Spinal cord (tissue), 10 donors: ENCODE data around the gene SRD5A1. TPM values are rescaled to one million over a fixed set of nuclear protein-coding genes. Genes with fewer than 3 reads are reported as not detected.

Source experiments
- DNase-seq, 6 donors: peaks; one replicate each; pipeline versions ENCODE4 v3.0.0 to v3.0.0-alpha.2; 2013 to 2015; ENCODE audit warnings: low spot score in 6 of 6, low read depth in 4 of 6
- H3K27ac ChIP-seq: one replicate; pipeline ENCODE4 v1.5.1; 2013; ENCODE audit warnings: low read depth, low read length, control low read depth
- H3K27me3 ChIP-seq: one replicate; pipeline ENCODE4 v1.6.1; 2013; ENCODE audit warnings: low read length; ENCODE audit not compliant: control insufficient read depth, insufficient read depth
- H3K36me3 ChIP-seq: one replicate; pipeline ENCODE4 v1.6.1; 2013; ENCODE audit warnings: low read length; ENCODE audit not compliant: control insufficient read depth, insufficient read depth
- H3K4me1 ChIP-seq: one replicate; pipeline ENCODE4 v1.6.1; 2013; ENCODE audit warnings: low read length; ENCODE audit not compliant: control insufficient read depth, insufficient read depth
- H3K4me3 ChIP-seq: one replicate; pipeline ENCODE4 v1.5.1; 2013; ENCODE audit warnings: low read depth, low read length, control low read depth
- H3K9me3 ChIP-seq: one replicate; pipeline ENCODE4 v1.6.1; 2013; ENCODE audit warnings: low read length; ENCODE audit not compliant: control insufficient read depth, insufficient read depth
- WGBS: methylation state at CpG from one replicate; pipeline ENCODE4 v1.1.5; 2013; ENCODE audit warnings: missing lambda C conversion rate; ENCODE audit not compliant: insufficient coverage; 5-methylcytosine and 5-hydroxymethylcytosine counted together
- polyA plus RNA-seq, 2 donors: library from polyadenylated mRNA; unstranded; fragments of 120-200 nt; gene quantifications; one replicate each; pipeline ENCODE4 v1.2.1, GENCODE V29; 2013; ENCODE audit not compliant: insufficient read length in 2 of 2
- total RNA-seq, 2 donors: library from RNA; depleted of rRNA in 1 of 2; stranded (reverse); fragments of 120-200 nt in 1 of 2; fragments of >200 nt in 1 of 2; gene quantifications; one replicate each; pipeline versions ENCODE4 v1.2.3 to v1.2.4, GENCODE V29; 2013 to 2014
- donor health status: healthy.

Gene SRD5A1
- total and polyA plus RNA-seq, 4 donors = 14.3 to 58.2 (median 50.4) TPM

GRCh38 chr5:6591671-6592288 is 41.5 kb upstream of the SRD5A1 start:
- DNase-seq = no peak
- no peak overlapping the region for H3K27ac ChIP-seq
- no peaks in the 10 kb centered on the region for H3K27me3 ChIP-seq
- H3K4me3 ChIP-seq = no peak overlapping the region
- H3K36me3 ChIP-seq = peaks cover 7% of the 10 kb centered on the region
- WGBS = 91% methylated on average over 6 of the region's 12 CpGs
- no peaks in the 10 kb centered on the region for H3K9me3 ChIP-seq
- H3K4me1 ChIP-seq = no peaks in the 10 kb centered on the region

GRCh38 chr5:6592601-6593000 is 40.6 kb upstream of the SRD5A1 start:
- no peak overlapping the region for H3K4me3 ChIP-seq
- peaks cover 10% of the 10 kb centered on the region for H3K36me3 ChIP-seq
- no peaks in the 10 kb centered on the region for H3K27me3 ChIP-seq
- H3K27ac ChIP-seq = no peak overlapping the region
- DNase-seq = no peak
- H3K4me1 ChIP-seq = no peaks in the 10 kb centered on the region
- WGBS = 40% methylated on average over 1 of the region's 3 CpGs
- H3K9me3 ChIP-seq = no peaks in the 10 kb centered on the region

- Histone ChIP-seq H3K4me1 (no peaks in the 10 kb centered on the region), H3K27me3 (no peaks in the 10 kb centered on the region), H3K27ac (no peak overlapping the region), H3K36me3 (peaks cover 18% of the 10 kb centered on the region), H3K4me3 (no peak overlapping the region), H3K9me3 (no peaks in the 10 kb centered on the region)
- DNase-seq = no peak
- WGBS = 82% methylated on average over 11 of the region's 14 CpGs
Measured at GRCh38 chr5:6593148-6594016, 39.9 kb upstream of the SRD5A1 start.

GRCh38 chr5:6594066-6594465 is 39.2 kb upstream of the SRD5A1 start:
- Histone ChIP-seq H3K4me3 (no peak overlapping the region), H3K9me3 (no peaks in the 10 kb centered on the region), H3K27me3 (no peaks in the 10 kb centered on the region), H3K27ac (no peak overlapping the region), H3K36me3 (peaks cover 21% of the 10 kb centered on the region), H3K4me1 (no peaks in the 10 kb centered on the region)
- WGBS = 86% methylated on average over 6 of the region's 6 CpGs
- no peak for DNase-seq

- Histone ChIP-seq H3K27ac (no peak overlapping the region), H3K36me3 (peaks cover 29% of the 10 kb centered on the region)
Measured at GRCh38 chr5:6595405-6595804, 37.8 kb upstream of the SRD5A1 start.

GRCh38 chr5:6596388-6596787 is 36.9 kb upstream of the SRD5A1 start:
- DNase-seq = no peak
- 97% methylated on average over 4 of the region's 5 CpGs for WGBS
- Histone ChIP-seq H3K4me3 (no peak overlapping the region), H3K9me3 (no peaks in the 10 kb centered on the region), H3K36me3 (peaks cover 38% of the 10 kb centered on the region), H3K27ac (no peak overlapping the region), H3K27me3 (no peaks in the 10 kb centered on the region), H3K4me1 (no peaks in the 10 kb centered on the region)

More at GRCh38 chr5:6595405-6595804, 37.8 kb upstream of the SRD5A1 start:
- Histone ChIP-seq H3K4me1 (no peaks in the 10 kb centered on the region), H3K9me3 (no peaks in the 10 kb centered on the region), H3K27me3 (no peaks in the 10 kb centered on the region), H3K4me3 (no peak overlapping the region)
- DNase-seq = no peak
- WGBS = 92% methylated on average over 3 of the region's 3 CpGs

- DNase-seq = no peak
- no peaks in the 10 kb centered on the region for H3K9me3 ChIP-seq
- H3K36me3 ChIP-seq = peaks cover 41% of the 10 kb centered on the region
- H3K27ac ChIP-seq = no peak overlapping the region
- no peaks in the 10 kb centered on the region for H3K4me1 ChIP-seq
- no peak overlapping the region for H3K4me3 ChIP-seq
- no peaks in the 10 kb centered on the region for H3K27me3 ChIP-seq
- no CpG with 5 or more reads among the region's 6 CpGs for WGBS
Measured at GRCh38 chr5:6597557-6597956, 35.7 kb upstream of the SRD5A1 start.

- H3K27ac ChIP-seq = no peak overlapping the region
- no peaks in the 10 kb centered on the region for H3K27me3 ChIP-seq
- H3K4me1 ChIP-seq = no peaks in the 10 kb centered on the region
- 85% methylated on average over 14 of the region's 14 CpGs for WGBS
- no peaks in the 10 kb centered on the region for H3K9me3 ChIP-seq
- peaks cover 44% of the 10 kb centered on the region for H3K36me3 ChIP-seq
- no peak for DNase-seq
- H3K4me3 ChIP-seq = no peak overlapping the region
Measured at GRCh38 chr5:6598351-6598900, 34.8 kb upstream of the SRD5A1 start.

GRCh38 chr5:6599739-6600138 is 33.5 kb upstream of the SRD5A1 start:
- Histone ChIP-seq H3K9me3 (no peaks in the 10 kb centered on the region), H3K4me1 (no peaks in the 10 kb centered on the region), H3K36me3 (peaks cover 57% of the 10 kb centered on the region), H3K27ac (no peak overlapping the region), H3K27me3 (no peaks in the 10 kb centered on the region), H3K4me3 (no peak overlapping the region)
- DNase-seq = no peak
- WGBS = 86% methylated on average over 8 of the region's 8 CpGs
